Uterus (tissue), 2 donors: ENCODE results near the gene ADCY5.
"Not testable (repeated sequence)": the region's sequence is repeated elsewhere in the genome, so short reads cannot be mapped to it uniquely, and the experiment has no call there.

Experiments used
- POLR2A ChIP-seq, 2 donors: fragments of 450-650 bp; IDR thresholded peaks; one replicate each; pipeline ENCODE4 v1.6.1; 2016; ENCODE audit warnings: antibody characterized with exemption in 2 of 2, mild to moderate bottlenecking in 1 of 2, moderate library complexity in 1 of 2
- TF ChIP-seq, protein P1 (sequence below), 4 experiments: fragments of 200-600 bp in 2 of 4; fragments of 450-650 bp in 2 of 4; sonication (generic) in 2 of 4; IDR thresholded peaks; one replicate each; pipeline ENCODE4 v1.5.1; 2016 to 2019; ENCODE audit warnings: antibody characterized with exemption in 4 of 4, mild to moderate bottlenecking in 2 of 4, moderate library complexity in 1 of 4

DNA sequence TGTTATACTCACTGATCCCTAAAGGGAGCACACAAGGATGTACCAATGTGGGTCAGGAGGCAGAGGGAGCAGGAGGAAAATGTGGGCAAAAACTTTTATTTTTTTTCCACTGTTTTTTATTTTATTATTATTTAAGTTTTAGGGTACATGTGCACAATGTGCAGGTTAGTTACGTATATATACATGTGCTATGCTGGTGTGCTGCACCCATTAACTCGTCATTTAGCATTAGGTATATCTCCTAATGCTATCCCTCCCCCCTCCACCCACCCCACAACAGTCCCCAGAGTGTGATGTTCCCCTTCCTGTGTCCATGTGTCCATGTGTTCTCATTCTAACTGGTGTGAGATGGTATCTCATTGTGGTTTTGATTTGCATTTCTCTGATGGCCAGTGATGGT, 209.7 kb downstream of the ADCY5 start:
- TF ChIP-seq, protein P1, sequence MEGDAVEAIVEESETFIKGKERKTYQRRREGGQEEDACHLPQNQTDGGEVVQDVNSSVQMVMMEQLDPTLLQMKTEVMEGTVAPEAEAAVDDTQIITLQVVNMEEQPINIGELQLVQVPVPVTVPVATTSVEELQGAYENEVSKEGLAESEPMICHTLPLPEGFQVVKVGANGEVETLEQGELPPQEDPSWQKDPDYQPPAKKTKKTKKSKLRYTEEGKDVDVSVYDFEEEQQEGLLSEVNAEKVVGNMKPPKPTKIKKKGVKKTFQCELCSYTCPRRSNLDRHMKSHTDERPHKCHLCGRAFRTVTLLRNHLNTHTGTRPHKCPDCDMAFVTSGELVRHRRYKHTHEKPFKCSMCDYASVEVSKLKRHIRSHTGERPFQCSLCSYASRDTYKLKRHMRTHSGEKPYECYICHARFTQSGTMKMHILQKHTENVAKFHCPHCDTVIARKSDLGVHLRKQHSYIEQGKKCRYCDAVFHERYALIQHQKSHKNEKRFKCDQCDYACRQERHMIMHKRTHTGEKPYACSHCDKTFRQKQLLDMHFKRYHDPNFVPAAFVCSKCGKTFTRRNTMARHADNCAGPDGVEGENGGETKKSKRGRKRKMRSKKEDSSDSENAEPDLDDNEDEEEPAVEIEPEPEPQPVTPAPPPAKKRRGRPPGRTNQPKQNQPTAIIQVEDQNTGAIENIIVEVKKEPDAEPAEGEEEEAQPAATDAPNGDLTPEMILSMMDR (IDR thresholded peaks at IDR 0.05), result not testable (repeated sequence)
- not testable (repeated sequence) for TF ChIP-seq POLR2A (IDR thresholded peaks at IDR 0.05)
